Loucy (cell line): ENCODE measurements around the gene PCSK2.
"Not testable (repeated sequence)": the region's sequence is repeated elsewhere in the genome, so short reads cannot be mapped to it uniquely, and the experiment has no call there.

ENCODE experiments used
- H2AFZ ChIP-seq: fragments of 200-600 bp; sonication (generic); 2 replicates; pipeline ENCODE4 v1.6.0; 2016; ENCODE audit warnings: antibody characterized with exemption, mild to moderate bottlenecking, low read length, moderate library complexity
- H3F3A ChIP-seq: fragments of 200-600 bp; 2 replicates; pipeline ENCODE4 v1.6.0; 2016; ENCODE audit warnings: antibody characterized with exemption, low read depth, mild to moderate bottlenecking
- H3K27me3 ChIP-seq: fragments of 200-600 bp; sonication (generic); 2 replicates; pipeline ENCODE4 v1.6.1; 2014; ENCODE audit warnings: low read length, mild to moderate bottlenecking; ENCODE audit not compliant: insufficient read depth, poor library complexity, severe bottlenecking
- H3K36me3 ChIP-seq: fragments of 200-600 bp; sonication (generic); 2 replicates; pipeline ENCODE4 v1.6.1; 2016; ENCODE audit warnings: low read length; ENCODE audit not compliant: insufficient read depth
- H3K4me1 ChIP-seq: fragments of 200-600 bp; sonication (generic); 2 replicates; pipeline ENCODE4 v1.5.1; 2014; ENCODE audit warnings: low read length, mild to moderate bottlenecking; ENCODE audit not compliant: insufficient read depth, poor library complexity, severe bottlenecking
- H3K4me2 ChIP-seq: fragments of 200-600 bp; sonication (generic); 2 replicates; pipeline ENCODE4 v1.6.0; 2014; ENCODE audit warnings: antibody characterized with exemption, low read length, low read depth, mild to moderate bottlenecking; ENCODE audit not compliant: poor library complexity, severe bottlenecking
- H3K4me3 ChIP-seq: fragments of 200-600 bp; sonication (generic); 2 replicates; pipeline ENCODE4 v1.5.1; 2014; ENCODE audit warnings: low read length, mild to moderate bottlenecking, mixed read lengths; ENCODE audit not compliant: poor library complexity, severe bottlenecking
- H3K79me2 ChIP-seq: fragments of 200-600 bp; sonication (generic); 2 replicates; pipeline ENCODE4 v1.6.1; 2014; ENCODE audit warnings: low read length; ENCODE audit not compliant: insufficient read depth
- H3K9ac ChIP-seq: fragments of 200-600 bp; sonication (generic); 2 replicates; pipeline ENCODE4 v1.6.0; 2014; ENCODE audit warnings: mild to moderate bottlenecking, low read depth, low read length, moderate library complexity; ENCODE audit not compliant: poor library complexity, severe bottlenecking
- H3K9me2 ChIP-seq: fragments of 200-600 bp; sonication (generic); replicated peaks from 2 replicates; pipeline ENCODE4 v1.6.1; 2016; ENCODE audit warnings: low read depth, low read length, mixed read lengths
- H3K9me3 ChIP-seq: fragments of 200-600 bp; sonication (generic); 2 replicates; pipeline ENCODE4 v1.6.1; 2014; ENCODE audit warnings: mild to moderate bottlenecking, antibody characterized with exemption, low read length, low read depth; ENCODE audit not compliant: insufficient read depth
- H4K20me1 ChIP-seq: fragments of 200-600 bp; sonication (generic); 2 replicates; pipeline ENCODE4 v1.6.0; 2014; ENCODE audit warnings: antibody characterized with exemption, low read length, mild to moderate bottlenecking; ENCODE audit not compliant: insufficient read depth, poor library complexity, severe bottlenecking
- CTCF ChIP-seq: fragments of 200-600 bp; sonication (generic); conservative IDR thresholded peaks from 2 replicates; pipeline ENCODE4 v1.5.1; 2014; ENCODE audit warnings: mild to moderate bottlenecking, antibody characterized with exemption, low read length
- EZH2phosphoT487 ChIP-seq: fragments of 200-600 bp; IDR thresholded peaks from 2 replicates; pipeline ENCODE4 v1.6.1; 2018; ENCODE audit warnings: antibody characterized with exemption, mild to moderate bottlenecking, moderate library complexity, borderline replicate concordance

The PCSK2 gene

DNA sequence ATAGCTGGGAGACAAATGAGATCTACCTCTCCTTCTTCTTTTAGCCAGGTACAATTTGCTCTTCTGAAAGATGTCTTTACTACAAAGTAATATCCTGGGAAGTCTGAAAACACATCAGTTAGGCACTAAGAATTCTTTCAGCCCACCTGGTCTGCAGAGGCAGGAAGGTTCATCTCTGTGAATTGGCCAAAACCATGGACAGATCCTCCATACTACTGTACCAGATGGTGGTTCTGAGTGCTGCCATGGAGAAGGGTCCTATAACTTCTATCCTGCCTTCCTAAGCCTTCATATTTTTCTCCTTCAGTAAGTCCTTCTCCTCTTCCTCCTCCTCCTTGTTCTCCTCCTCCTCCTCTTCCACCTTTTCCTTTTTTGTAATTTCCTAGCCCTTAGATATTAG lies 11.7 kb upstream of the PCSK2 start:
- Histone ChIP-seq H3K9me3 (no peaks in the 10 kb centered on the region; the same call in 1 of the 2 replicates), H3K4me1 (no peaks in the 10 kb centered on the region), H3K4me2 (no peak overlapping the region), H3K79me2 (no peaks in the 10 kb centered on the region), H3K36me3 (no peaks in the 10 kb centered on the region), H4K20me1 (no peaks in the 10 kb centered on the region), H3K9ac (no peak overlapping the region), H3K9me2 (no peaks in the 10 kb centered on the region; the same call in 1 of the 2 replicates), H3F3A (no peaks in the 10 kb centered on the region), H2AFZ (no peak overlapping the region), H3K27me3 (no peaks in the 10 kb centered on the region), H3K4me3 (no peak overlapping the region)
- no peak for TF ChIP-seq CTCF
- no peak for TF ChIP-seq EZH2phosphoT487

DNA sequence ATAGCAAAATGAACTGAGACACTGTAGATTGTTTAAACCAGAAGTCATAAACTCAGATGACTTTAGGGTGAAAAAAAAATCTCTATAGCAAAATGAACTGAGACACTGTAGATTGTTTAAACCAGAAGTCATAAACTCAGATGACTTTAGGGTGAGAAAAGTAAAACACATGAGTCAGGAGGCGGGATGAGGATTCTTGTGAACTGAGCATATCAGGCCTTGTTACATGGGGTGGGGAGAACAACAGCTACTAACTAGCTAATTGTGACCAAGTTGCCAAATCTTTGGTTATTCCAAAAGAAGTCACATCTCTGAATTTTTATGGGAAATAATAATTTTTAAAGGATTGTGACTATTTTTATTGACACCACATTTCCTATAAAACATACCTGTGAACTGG lies 7.0 kb upstream of the PCSK2 start:
- H3K36me3 ChIP-seq, H3K4me1 ChIP-seq, H3K9me2 ChIP-seq, H3K9ac ChIP-seq, H3F3A ChIP-seq, H3K9me3 ChIP-seq, H3K4me2 ChIP-seq, H3K79me2 ChIP-seq, H3K4me3 ChIP-seq, H4K20me1 ChIP-seq, H3K27me3 ChIP-seq, H2AFZ ChIP-seq: not testable (repeated sequence)

DNA sequence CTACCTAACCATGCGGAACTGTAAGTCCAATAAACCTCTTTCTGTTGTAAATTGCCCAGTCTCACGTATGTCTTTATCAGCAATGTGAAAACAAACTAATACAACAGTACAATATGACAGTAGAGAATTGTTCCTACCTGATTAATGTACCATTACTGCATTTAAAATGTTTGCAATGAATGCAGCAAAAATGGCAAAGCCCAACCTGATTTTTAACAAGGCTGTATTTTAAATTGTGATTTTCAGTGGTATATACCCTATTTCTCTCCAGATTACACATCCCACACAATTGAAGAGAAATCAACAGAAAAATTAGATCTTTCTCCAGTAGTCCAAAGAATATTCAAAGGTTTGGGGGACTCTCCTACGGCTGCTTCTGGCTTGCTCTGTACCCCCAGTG lies 3.3 kb upstream of the PCSK2 start:
- no peak overlapping the region for H2AFZ ChIP-seq
- no peaks in the 10 kb centered on the region for H3F3A ChIP-seq
- no peaks in the 10 kb centered on the region for H4K20me1 ChIP-seq
- TF ChIP-seq EZH2phosphoT487, result no peak
- no peak for TF ChIP-seq CTCF
- H3K9ac ChIP-seq, result no peak overlapping the region
- H3K4me3 ChIP-seq, result no peak overlapping the region
- no peak overlapping the region for H3K4me2 ChIP-seq
- no peaks in the 10 kb centered on the region for H3K9me3 ChIP-seq
- H3K36me3 ChIP-seq, result no peaks in the 10 kb centered on the region
- H3K4me1 ChIP-seq, result no peaks in the 10 kb centered on the region
- H3K9me2 ChIP-seq, result no peaks in the 10 kb centered on the region
- no peaks in the 10 kb centered on the region for H3K79me2 ChIP-seq
- no peaks in the 10 kb centered on the region for H3K27me3 ChIP-seq

DNA sequence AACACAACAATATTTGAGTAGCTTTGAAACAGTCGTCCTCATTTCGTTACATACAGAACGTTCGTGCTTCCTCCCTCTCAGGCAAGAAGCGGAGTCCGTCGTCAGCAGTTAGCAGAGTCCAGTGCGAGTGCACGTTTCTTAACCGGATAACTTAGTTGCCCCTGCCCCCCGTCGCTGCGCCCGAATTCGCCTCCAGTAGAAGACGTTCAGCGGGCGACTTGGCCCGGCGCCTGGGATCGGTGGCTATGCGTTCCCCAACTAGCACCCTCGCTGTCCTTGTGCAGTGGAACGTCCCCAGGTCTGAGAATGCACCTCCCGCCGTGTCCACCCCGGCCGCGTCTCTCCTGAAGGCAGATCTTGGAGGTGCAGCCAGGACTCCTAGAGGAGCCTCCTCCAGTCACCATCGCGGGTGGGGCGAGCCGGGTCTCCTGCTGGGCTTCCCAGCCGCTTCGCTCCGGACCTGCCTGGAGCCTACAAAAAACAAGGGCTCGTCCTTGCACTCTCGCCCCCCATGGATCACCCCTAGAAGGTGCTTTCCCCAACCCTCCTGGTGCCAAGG lies 910 bp upstream of the PCSK2 start:
- Histone ChIP-seq H3K36me3 (no peaks in the 10 kb centered on the region), H3K9ac (no peak overlapping the region), H3K4me1 (no peaks in the 10 kb centered on the region), H3K79me2 (no peaks in the 10 kb centered on the region), H2AFZ (no peak overlapping the region), H3K4me2 (no peak overlapping the region), H3F3A (no peaks in the 10 kb centered on the region), H3K9me3 (no peaks in the 10 kb centered on the region), H3K27me3 (no peaks in the 10 kb centered on the region), H4K20me1 (no peaks in the 10 kb centered on the region), H3K9me2 (no peaks in the 10 kb centered on the region), H3K4me3 (no peak overlapping the region)
- TF ChIP-seq EZH2phosphoT487 (no peak), CTCF (no peak)
